AG10803 (cell line): ENCODE results near the gene PARP3.

ENCODE experiments used
- DNase-seq: peaks from one replicate; pipeline ENCODE4 v3.0.0; 2010; ENCODE audit warnings: low read depth
- H3K4me3 ChIP-seq: 2 replicates; pipeline ENCODE4 v1.5.1; 2011; ENCODE audit warnings: mild to moderate bottlenecking, low read length, control low read depth
- CTCF ChIP-seq: conservative IDR thresholded peaks from 2 replicates; pipeline ENCODE4 v1.5.1; 2011; ENCODE audit warnings: mild to moderate bottlenecking, low read length, control low read depth, inconsistent platforms

Gene PARP3

GRCh38 chr3:51960386-51960785 lies 18.2 kb downstream of the PARP3 start:
- H3K4me3 ChIP-seq: no peak overlapping the region
- no peak for DNase-seq
- TF ChIP-seq CTCF: no peak

- H3K4me3 ChIP-seq: no peak overlapping the region
- no peak for TF ChIP-seq CTCF
- no peak for DNase-seq
Measured at GRCh38 chr3:51961011-51961410, 18.8 kb downstream of the PARP3 start.

GRCh38 chr3:51961602-51962569 lies 19.7 kb downstream of the PARP3 start:
- TF ChIP-seq CTCF: no peak
- no peak for DNase-seq
- H3K4me3 ChIP-seq: no peak overlapping the region

- no peak for DNase-seq
- no peak for TF ChIP-seq CTCF
- no peak overlapping the region for H3K4me3 ChIP-seq
Measured at GRCh38 chr3:51962854-51963530, 20.8 kb downstream of the PARP3 start.

GRCh38 chr3:51963951-51964451 lies 21.8 kb downstream of the PARP3 start:
- TF ChIP-seq CTCF: no peak

GRCh38 chr3:51964521-51964920 lies 22.4 kb downstream of the PARP3 start:
- H3K4me3 ChIP-seq: no peak overlapping the region
- no peak for TF ChIP-seq CTCF

More at GRCh38 chr3:51963951-51964451, 21.8 kb downstream of the PARP3 start:
- DNase-seq: no peak
- no peak overlapping the region for H3K4me3 ChIP-seq

More at GRCh38 chr3:51964521-51964920, 22.4 kb downstream of the PARP3 start:
- DNase-seq: no peak
